Measurements from ENCODE around the gene HCFC1.

The HCFC1 gene

DNA sequence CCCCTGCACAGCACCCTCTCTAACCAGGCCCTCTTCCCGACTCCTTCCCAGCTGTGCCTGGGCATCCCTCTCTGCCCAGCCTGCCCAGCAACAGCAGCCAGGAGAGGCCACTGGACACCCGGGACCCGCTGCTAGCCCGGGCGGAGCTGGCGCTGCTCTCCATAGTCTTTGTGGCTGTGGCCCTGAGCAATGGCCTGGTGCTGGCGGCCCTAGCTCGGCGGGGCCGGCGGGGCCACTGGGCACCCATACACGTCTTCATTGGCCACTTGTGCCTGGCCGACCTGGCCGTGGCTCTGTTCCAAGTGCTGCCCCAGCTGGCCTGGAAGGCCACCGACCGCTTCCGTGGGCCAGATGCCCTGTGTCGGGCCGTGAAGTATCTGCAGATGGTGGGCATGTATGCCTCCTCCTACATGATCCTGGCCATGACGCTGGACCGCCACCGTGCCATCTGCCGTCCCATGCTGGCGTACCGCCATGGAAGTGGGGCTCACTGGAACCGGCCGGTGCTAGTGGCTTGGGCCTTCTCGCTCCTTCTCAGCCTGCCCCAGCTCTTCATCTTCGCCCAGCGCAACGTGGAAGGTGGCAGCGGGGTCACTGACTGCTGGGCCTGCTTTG, 66.0 kb downstream of the HCFC1 start:
- DNase-seq (ENCODE audit: low read depth in 2 of 2): no peak

DNA sequence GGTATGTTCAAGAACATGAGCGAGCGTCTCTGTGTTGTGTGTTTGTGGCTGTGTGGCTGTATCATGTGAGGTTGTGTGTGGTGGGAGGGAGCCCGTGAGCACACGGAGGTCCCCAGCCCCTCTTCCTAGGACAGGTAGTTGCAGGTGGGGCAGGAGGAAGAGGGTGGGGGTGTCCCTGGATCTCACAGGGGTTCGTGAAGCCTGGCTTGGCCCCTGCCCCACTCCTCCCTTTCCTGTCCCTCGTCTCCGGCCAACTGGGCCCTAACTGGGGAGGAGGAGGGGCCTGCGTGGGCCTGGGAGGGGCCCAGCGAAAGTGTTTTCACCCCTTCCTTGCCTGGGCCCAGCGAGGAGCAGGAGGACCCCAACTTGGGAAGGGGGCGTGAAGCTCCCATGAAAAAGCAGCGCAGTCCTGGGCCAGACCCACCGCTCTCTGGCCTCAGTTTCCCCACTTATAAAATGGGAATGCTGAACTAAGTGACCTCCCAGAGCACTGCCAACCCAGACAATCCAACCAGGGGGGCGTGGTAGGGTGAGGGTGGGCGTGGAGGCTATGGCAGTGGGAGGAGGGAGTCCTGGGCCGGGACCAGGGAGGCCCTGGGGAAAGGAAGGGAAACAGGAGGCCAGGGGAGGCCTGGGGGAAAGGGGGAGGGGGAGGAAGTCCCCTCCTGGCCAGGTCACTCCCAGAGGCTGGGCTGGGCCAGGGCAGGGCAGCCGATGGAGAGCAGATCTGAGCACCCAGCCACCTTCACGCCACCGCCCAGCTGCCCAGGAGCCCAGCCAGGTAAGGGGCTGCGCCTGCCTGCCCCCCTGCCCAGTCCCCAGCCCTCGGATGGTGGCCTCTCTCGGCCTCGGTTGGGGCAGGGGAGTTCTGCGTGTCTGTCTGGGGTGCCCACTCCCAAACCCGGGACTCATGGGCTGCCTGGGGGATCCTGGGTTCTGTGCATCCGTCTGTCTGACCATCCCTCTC, 67.3 kb downstream of the HCFC1 start, which contains the start of gene AVPR2:
AVPR2 (plus strand) TSS at position 683 of the 967 bp plus-strand sequence. CDS start 473 bp downstream, outside the sequence.
- no peak for DNase-seq (ENCODE audit: low read depth in 2 of 2)

DNA sequence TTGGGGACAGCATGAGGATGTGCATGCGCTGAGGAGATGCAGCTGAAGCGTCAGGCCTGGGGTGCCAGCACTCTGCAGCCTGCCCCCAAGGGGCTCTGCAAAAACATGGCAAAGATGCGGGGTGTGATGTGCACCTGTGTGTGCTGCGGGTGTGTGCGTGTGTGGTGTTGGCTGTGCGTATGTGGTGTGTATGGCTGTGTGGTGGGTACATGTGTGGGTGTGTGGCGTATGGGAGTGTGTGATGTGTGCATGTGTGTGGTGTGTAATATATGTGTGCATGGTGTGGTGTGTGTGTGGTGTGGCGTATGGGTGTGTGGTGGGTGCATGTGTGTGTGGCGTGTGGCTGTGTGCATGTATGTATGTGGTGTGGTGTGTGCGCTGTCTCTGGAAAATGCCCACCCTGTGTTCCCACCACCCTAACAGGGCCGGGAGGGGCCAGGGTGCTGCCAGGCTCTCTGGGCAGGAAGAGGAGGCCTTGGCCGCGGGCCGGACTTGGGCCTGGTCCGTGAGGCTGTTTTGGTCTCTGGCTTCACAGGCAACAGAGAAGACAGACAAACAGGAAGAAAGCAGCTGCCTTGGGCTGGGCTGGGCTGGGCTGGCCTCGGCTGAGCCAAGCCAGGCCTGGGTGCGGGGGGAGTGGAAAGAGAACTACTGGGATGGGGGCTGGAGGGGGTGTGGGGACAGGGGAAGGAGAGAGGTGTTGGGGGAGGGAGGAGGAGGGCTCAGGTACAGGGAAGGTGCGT, 68.2 kb downstream of the HCFC1 start:
- DNase-seq (ENCODE audit: low read depth in 2 of 2): no peak

GRCh38 chrX:153902385-153902784, 69.2 kb downstream of the HCFC1 start:
- no peak for DNase-seq (ENCODE audit: low read depth in 2 of 2)

GRCh38 chrX:153901753-153902140, 69.9 kb downstream of the HCFC1 start:
- no peak for DNase-seq (ENCODE audit: low read depth in 2 of 2)

- peak in 1 of 2 donors; percentile 52 for DNase-seq (ENCODE audit: low read depth in 2 of 2)
Measured at GRCh38 chrX:153900831-153901752, 70.5 kb downstream of the HCFC1 start.

GRCh38 chrX:153897899-153898298, 73.7 kb downstream of the HCFC1 start:
- no peak for DNase-seq (ENCODE audit: low read depth in 2 of 2)

Data from stimulated activated CD4-positive, alpha-beta T cell treated with anti-CD3 and anti-CD28 coated beads, Interleukin-1b, Interleukin-23, amount 100 ng/mL, for 4 hours (primary cell).